ENCODE data around the gene CATSPERE. TPM values are rescaled to one million over a fixed set of nuclear protein-coding genes. Genes with fewer than 3 reads are reported as not detected.

The CATSPERE gene
- total and polyA plus RNA-seq, 9 of the 15 experiments (the other 6 are each of a cell fraction or from before 2014, with no cell fraction given) = 0.06 to 0.16 (median 0.09) TPM; not detected in 3

DNA sequence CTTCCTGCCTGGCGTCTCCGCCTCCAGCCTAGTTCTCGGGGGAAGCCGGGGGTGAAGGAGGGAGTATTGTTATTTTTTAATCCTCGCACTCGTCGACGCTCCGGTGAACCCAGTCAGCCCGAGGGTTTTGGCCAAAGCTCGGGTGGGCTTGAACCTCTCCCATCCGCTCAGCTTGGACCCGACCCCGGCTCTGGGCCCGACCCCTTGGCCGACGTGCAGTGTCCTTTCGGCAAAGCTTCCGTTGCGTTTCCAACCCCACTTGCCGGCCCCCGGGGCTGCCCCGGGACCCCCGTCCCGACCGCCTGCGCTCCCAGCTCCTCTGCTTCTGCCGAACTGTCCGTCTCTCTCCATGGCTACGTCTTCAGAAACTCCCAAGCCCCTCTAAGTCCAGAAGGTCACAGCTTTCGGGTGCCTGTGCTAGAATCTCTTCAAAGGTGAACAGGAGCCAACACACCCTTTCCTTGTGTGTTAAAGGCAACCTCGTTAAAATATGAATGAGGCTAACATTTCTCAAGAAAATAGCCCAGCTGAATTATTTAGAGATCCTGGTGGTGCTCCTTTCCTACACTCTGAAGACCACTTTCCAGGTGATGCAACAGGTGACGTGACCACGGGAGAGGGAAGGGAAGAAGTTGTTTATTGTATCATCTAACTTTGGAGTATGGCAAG, 192.5 kb downstream of the CATSPERE start:
- in situ Hi-C loops (cut with MboI) = no loop called here
- TF ChIP-seq ETV6 (IDR thresholded peaks at IDR 0.05; ENCODE audit: borderline replicate concordance in 1 of 2, low read depth in 2 of 2, low read length in 1 of 2) = no peak
- TF ChIP-seq ETV6 (CRISPR knock-in tag; IDR thresholded peaks at IDR 0.05; ENCODE audit: borderline replicate concordance) = peak; percentile 41; the same call in 1 of the 2 replicates
- no peak for TF ChIP-seq HNRNPL (IDR thresholded peaks at IDR 0.05; ENCODE audit: low read depth, low read length)
- TF ChIP-seq NFIX (CRISPR knock-in tag; IDR thresholded peaks at IDR 0.05; ENCODE audit: low read depth) = no peak
- peak; percentile 6; the same call in 1 of the 2 replicates for TF ChIP-seq TGIF2 (CRISPR knock-in tag; IDR thresholded peaks at IDR 0.05)
- TF ChIP-seq ZC3H4 (CRISPR knock-in tag; IDR thresholded peaks at IDR 0.05; ENCODE audit: borderline replicate concordance) = no peak
- TF ChIP-seq CREM (IDR thresholded peaks at IDR 0.05; ENCODE audit: low read depth) = no peak
- TF ChIP-seq CEBPB (tag; IDR thresholded peaks at IDR 0.05) = peak; percentile 69
- TF ChIP-seq, protein P1, sequence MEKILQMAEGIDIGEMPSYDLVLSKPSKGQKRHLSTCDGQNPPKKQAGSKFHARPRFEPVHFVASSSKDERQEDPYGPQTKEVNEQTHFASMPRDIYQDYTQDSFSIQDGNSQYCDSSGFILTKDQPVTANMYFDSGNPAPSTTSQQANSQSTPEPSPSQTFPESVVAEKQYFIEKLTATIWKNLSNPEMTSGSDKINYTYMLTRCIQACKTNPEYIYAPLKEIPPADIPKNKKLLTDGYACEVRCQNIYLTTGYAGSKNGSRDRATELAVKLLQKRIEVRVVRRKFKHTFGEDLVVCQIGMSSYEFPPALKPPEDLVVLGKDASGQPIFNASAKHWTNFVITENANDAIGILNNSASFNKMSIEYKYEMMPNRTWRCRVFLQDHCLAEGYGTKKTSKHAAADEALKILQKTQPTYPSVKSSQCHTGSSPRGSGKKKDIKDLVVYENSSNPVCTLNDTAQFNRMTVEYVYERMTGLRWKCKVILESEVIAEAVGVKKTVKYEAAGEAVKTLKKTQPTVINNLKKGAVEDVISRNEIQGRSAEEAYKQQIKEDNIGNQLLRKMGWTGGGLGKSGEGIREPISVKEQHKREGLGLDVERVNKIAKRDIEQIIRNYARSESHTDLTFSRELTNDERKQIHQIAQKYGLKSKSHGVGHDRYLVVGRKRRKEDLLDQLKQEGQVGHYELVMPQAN (IDR thresholded peaks at IDR 0.05; ENCODE audit: borderline replicate concordance) = 0 out of 2 replicates have a peak, but pooled peaks have one; percentile 49
- TF ChIP-seq ARID3A (IDR thresholded peaks at IDR 0.05; ENCODE audit: borderline replicate concordance, low read depth, low read length) = no peak
- no peak for TF ChIP-seq SP1 (CRISPR knock-in tag; IDR thresholded peaks at IDR 0.05)
- no peak for TF ChIP-seq CEBPZ (IDR thresholded peaks at IDR 0.05; ENCODE audit: borderline replicate concordance, low read depth, low read length)
- no peak for TF ChIP-seq HDAC2 (IDR thresholded peaks at IDR 0.05)
- peak; percentile 21 for TF ChIP-seq RBBP5 (IDR thresholded peaks at IDR 0.05; ENCODE audit: borderline replicate concordance, insufficient read depth, low read length, poor library complexity, severe bottlenecking)

More for the DNA sequence above, 192.5 kb downstream of the CATSPERE start:
- Histone ChIP-seq H3K4me2 (ENCODE audit: insufficient read depth, low read length) (peak overlapping the region; percentile 86), H4K20me1 (replicated peaks; ENCODE audit: control insufficient read depth, insufficient read depth, low read length) (no peaks in the 10 kb centered on the region), H3K27ac (ENCODE audit: extremely low read depth, low read depth, low read length) (peak overlapping the region; percentile 77), H3K4me1 (replicated peaks in 1 of 2; ENCODE audit: control insufficient read depth in 2 of 2, insufficient read depth in 2 of 2, low read length in 2 of 2) (peaks cover 11 to 25% of the 10 kb centered on the region in 2 experiments; a peak in 4 of 5 replicates), H3K9me1 (ENCODE audit: control insufficient read depth, insufficient read depth, low read length) (no peaks in the 10 kb centered on the region), H3K9ac (ENCODE audit: insufficient read depth in 1 of 2, low read depth in 2 of 2, low read length in 2 of 2) (peak overlapping the region; percentile 95 to 100), H3K9me3 (replicated peaks; ENCODE audit: control insufficient read depth, insufficient read depth, low read depth, low read length) (no peaks in the 10 kb centered on the region), H2AFZ (ENCODE audit: low read depth, low read length) (peak overlapping the region; percentile 100), H3K4me3 (peak overlapping the region; percentile 76), H3K36me3 (ENCODE audit: control insufficient read depth, insufficient read depth, low read length) (peaks cover 25% of the 10 kb centered on the region), H3K27me3 (ENCODE audit: control insufficient read depth in 2 of 2, insufficient read depth in 2 of 2, low read length in 2 of 2) (no peaks in the 10 kb centered on the region), H3K79me2 (ENCODE audit: control insufficient read depth, insufficient read depth, low read length) (peaks cover 54% of the 10 kb centered on the region)
- peak; percentile 6 for ATAC-seq
- no peak for FAIRE-seq
- POLR2A ChIA-PET = interaction anchor here (0.6 to 0.7 kb wide), 5 partner anchors 23 to 1994 kb away, joined by 3 to 4 read pairs (median 3); no protein-coding TSS in a partner anchor
- intact Hi-C loops (cut with micrococcal nuclease) = loop anchor here (2.0 to 5.0 kb wide), 4 partner anchors 144 to 389 kb away; partner anchors contain the start of gene ADSS2
- CTCF ChIA-PET (ENCODE audit: low intra/inter-chr PET ratio) = no interaction called here
- under 1% methylated on average over 34 of the region's 34 CpGs for WGBS (ENCODE audit: insufficient coverage, low coverage, missing lambda C conversion rate)
- no TSS peak for BruUV-seq (replicated peaks)
- DNase-seq (ENCODE audit: extremely low read depth in 1 of 4, low spot score in 3 of 4) = peak in 1 of 4 experiments; percentile 44
